GM19238 (cell line): Measurements from ENCODE around the gene STEAP1.

ENCODE experiments used
- DNase-seq: peaks from one replicate; pipeline ENCODE4 v3.0.0; 2011; ENCODE audit warnings: low spot score; ENCODE audit not compliant: insufficient read length

STEAP1 gene

DNA sequence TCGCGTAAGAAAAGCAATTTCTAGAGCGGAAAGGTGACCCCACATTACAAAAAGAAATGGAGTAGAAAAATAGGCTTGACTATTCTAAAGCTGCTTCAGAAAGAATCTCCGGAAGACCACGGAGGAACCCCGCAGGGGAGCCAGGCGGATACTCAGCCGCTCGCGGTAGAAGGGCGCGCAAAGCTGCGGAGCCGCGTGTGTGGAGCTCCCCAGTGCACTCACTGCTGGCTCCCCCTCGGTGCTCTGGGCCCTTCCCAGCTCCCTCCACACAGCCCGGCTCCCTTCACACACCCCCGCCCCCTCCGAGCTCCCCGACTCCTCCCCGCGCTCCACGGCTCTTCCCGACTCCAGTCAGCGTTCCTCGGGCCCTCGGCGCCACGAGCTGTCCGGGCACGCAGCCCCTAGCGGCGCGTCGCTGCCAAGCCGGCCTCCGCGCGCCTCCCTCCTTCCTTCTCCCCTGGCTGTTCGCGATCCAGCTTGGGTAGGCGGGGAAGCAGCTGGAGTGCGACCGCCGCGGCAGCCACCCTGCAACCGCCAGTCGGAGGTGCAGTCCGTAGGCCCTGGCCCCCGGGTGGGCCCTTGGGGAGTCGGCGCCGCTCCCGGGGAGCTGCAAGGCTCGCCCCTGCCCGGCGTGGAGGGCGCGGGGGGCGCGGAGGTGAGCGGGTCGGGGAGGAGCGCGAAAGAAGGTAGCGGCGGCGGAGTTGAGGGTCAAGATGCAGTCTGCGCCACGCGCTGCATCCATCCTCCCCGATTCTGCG lies 57.3 kb downstream of the STEAP1 start, which contains the start of gene STEAP2:
TSS of gene STEAP2 (plus strand) at position 350 of the 758 bp plus-strand sequence. CDS start 13,343 bp downstream, outside the sequence.
- DNase-seq: peak; percentile 39

- no peak for DNase-seq
Measured at GRCh38 chr7:90212149-90212495, 57.9 kb downstream of the STEAP1 start.

- DNase-seq: no peak
Measured at GRCh38 chr7:90213521-90213920, 59.3 kb downstream of the STEAP1 start.
